Ovary (tissue), 9 donors: ENCODE measurements around the gene CBY2. TPM values are rescaled to one million over a fixed set of nuclear protein-coding genes. Genes with fewer than 3 reads are reported as not detected.

Source experiments
- DNase-seq, 5 donors: peaks; one replicate each; pipeline ENCODE4 v3.0.0-alpha.2; 2019 to 2020
- H3K27ac ChIP-seq, 2 donors: fragments of 200-600 bp; one replicate each; pipeline versions ENCODE4 v1.5.1 to v1.8.0; 2019 to 2022
- H3K27me3 ChIP-seq: fragments of 200-600 bp; one replicate; pipeline ENCODE4 v1.8.0; 2022
- H3K36me3 ChIP-seq: fragments of 200-600 bp; sonication (generic); one replicate; pipeline ENCODE4 v1.5.1; 2019
- H3K4me1 ChIP-seq: one replicate; pipeline ENCODE4 v1.8.1; 2013; ENCODE audit warnings: mild to moderate bottlenecking, moderate library complexity; ENCODE audit not compliant: insufficient read depth
- H3K4me3 ChIP-seq: fragments of 200-600 bp; sonication (generic); one replicate; pipeline ENCODE4 v1.5.1; 2017
- H3K9me3 ChIP-seq, 2 donors: fragments of 200-600 bp in 1 of 2; sonication (generic) in 1 of 2; one replicate each; pipeline versions ENCODE4 v1.5.1 to v1.8.1; 2013 to 2019; ENCODE audit warnings: mild to moderate bottlenecking in 1 of 2, moderate library complexity in 1 of 2
- CTCF ChIP-seq, 3 donors: fragments of 450-650 bp in 2 of 3; fragments of 200-600 bp in 1 of 3; IDR thresholded peaks; one replicate each; pipeline versions ENCODE4 v1.5.1 to v1.8.0; 2016 to 2022; ENCODE audit warnings: antibody characterized with exemption in 3 of 3, mild to moderate bottlenecking in 1 of 3
- EP300 ChIP-seq: sonication (generic); formaldehyde crosslinking; IDR thresholded peaks from one replicate; pipeline ENCODE4 v1.6.1; 2017; ENCODE audit warnings: antibody characterized with exemption
- POLR2A ChIP-seq: fragments of 450-650 bp; IDR thresholded peaks from one replicate; pipeline ENCODE4 v1.6.1; 2017; ENCODE audit warnings: antibody characterized with exemption, mild to moderate bottlenecking, moderate library complexity
- WGBS, 3 donors: extraction: QIAGEN DNeasy Blood & Tissue Kit in 1 of 3; methylation state at CpG; one replicate each; pipeline versions ENCODE4 v1.1.5 to v1.1.7; 2013 to 2017; 5-methylcytosine and 5-hydroxymethylcytosine counted together
- intact Hi-C, 4 donors: fragments of 100-400 bp; cut with DNase I; formaldehyde crosslinking; loops; one replicate each; pipeline versions ENCODE4 v1.11.0 to v1.15.1; 2022 to 2023
- polyA plus RNA-seq, 2 donors: library from polyadenylated mRNA; stranded (reverse); fragments of 200-250 nt in 1 of 2; fragments of 350-450 nt in 1 of 2; fragmentation: Illumina TruSeq in 1 of 2; extraction: RNeasy Lipid Tissue Mini Kit (QIAGEN cat#74804) in 1 of 2; gene quantifications; one replicate each; pipeline ENCODE4 v1.2.3, GENCODE V29; 2013 to 2014
- total RNA-seq, 7 donors: library from RNA; depleted of rRNA in 2 of 7; stranded (reverse); fragments of >200 nt in 2 of 7; fragmentation: NEBNext Ultra II Directional in 3 of 7; extraction: Animal tissue kit (Norgen Biotek cat#: 25700) in 3 of 7; gene quantifications; one replicate each; pipeline versions ENCODE4 v1.1.0 to v1.2.4, GENCODE V29; 2016 to 2023
- donor health status: DM: no; HTN: no; CAD: no; lungs with moderate emphysema.
- donor health status: DM: no; HTN: no; CAD: no.
- donor health status: Bipolar disorder and iron deficiency.
- donor health status: DM: yes; HTN: yes; CAD: no.
- donor health status: DM: no; HTN: no; CAD: no.
- donor health status: DM: yes; HTN: yes; CAD: no.

The CBY2 gene
- total and polyA plus RNA-seq, 9 donors = not detected

- no peak overlapping the region for H3K27ac ChIP-seq
- DNase-seq = no peak
- no peak overlapping the region for H3K4me3 ChIP-seq
- TF ChIP-seq POLR2A (no peak), CTCF (IDR thresholded peaks at IDR 0.05) (no peak), EP300 (no peak)
- no peaks in the 10 kb centered on the region for H3K4me1 ChIP-seq
- intact Hi-C loops = no loop called here
- H3K27me3 ChIP-seq = no peaks in the 10 kb centered on the region
- H3K9me3 ChIP-seq = no peaks in the 10 kb centered on the region
- H3K36me3 ChIP-seq = no peaks in the 10 kb centered on the region
Observed at GRCh38 chr13:45678282-45678681, 23.8 kb upstream of the CBY2 start.

GRCh38 chr13:45681113-45681512 lies 21.0 kb upstream of the CBY2 start:
- Histone ChIP-seq H3K27me3 (no peaks in the 10 kb centered on the region), H3K36me3 (no peaks in the 10 kb centered on the region), H3K4me3 (no peak overlapping the region), H3K4me1 (no peaks in the 10 kb centered on the region), H3K27ac (no peak overlapping the region), H3K9me3 (no peaks in the 10 kb centered on the region)
- TF ChIP-seq EP300 (no peak), POLR2A (no peak), CTCF (IDR thresholded peaks at IDR 0.05) (no peak)
- DNase-seq = no peak
- intact Hi-C loops = no loop called here
- 30 to 36% (median 32%) methylated on average over 6 of the region's 6 CpGs for WGBS, 3 donors

- TF ChIP-seq POLR2A (no peak), EP300 (no peak), CTCF (IDR thresholded peaks at IDR 0.05) (no peak)
- no peaks in the 10 kb centered on the region for H3K4me1 ChIP-seq
- WGBS, 3 donors = 48 to 73% (median 51%) methylated on average over 3 of the region's 3 CpGs
- no peaks in the 10 kb centered on the region for H3K36me3 ChIP-seq
- H3K4me3 ChIP-seq = no peak overlapping the region
- no peak overlapping the region for H3K27ac ChIP-seq
- intact Hi-C loops = no loop called here
- no peaks in the 10 kb centered on the region for H3K27me3 ChIP-seq
- H3K9me3 ChIP-seq = no peaks in the 10 kb centered on the region
- DNase-seq = no peak
Observed at GRCh38 chr13:45682494-45683008, 19.6 kb upstream of the CBY2 start.

GRCh38 chr13:45683701-45684100 lies 18.4 kb upstream of the CBY2 start:
- no peak for TF ChIP-seq EP300
- Histone ChIP-seq H3K36me3 (no peaks in the 10 kb centered on the region), H3K27ac (no peak overlapping the region), H3K4me1 (no peaks in the 10 kb centered on the region), H3K4me3 (no peak overlapping the region), H3K27me3 (no peaks in the 10 kb centered on the region), H3K9me3 (no peaks in the 10 kb centered on the region)
- WGBS, 3 donors = 36 to 50% (median 37%) methylated on average over 3 of the region's 3 CpGs
- DNase-seq = no peak
- intact Hi-C loops = no loop called here

GRCh38 chr13:45688577-45688976 lies 13.5 kb upstream of the CBY2 start:
- Histone ChIP-seq H3K27me3 (no peaks in the 10 kb centered on the region), H3K36me3 (no peaks in the 10 kb centered on the region), H3K4me3 (no peak overlapping the region), H3K9me3 (no peaks in the 10 kb centered on the region), H3K4me1 (no peaks in the 10 kb centered on the region), H3K27ac (no peak overlapping the region)
- TF ChIP-seq CTCF (IDR thresholded peaks at IDR 0.05) (no peak), POLR2A (no peak), EP300 (no peak)
- intact Hi-C loops = no loop called here
- DNase-seq = no peak
- WGBS, 3 donors = 78 to 85% (median 79%) methylated on average over 4 of the region's 4 CpGs
